ENCODE results near the gene F2RL3. TPM values are rescaled to one million over a fixed set of nuclear protein-coding genes. Genes with fewer than 3 reads are reported as not detected.

Gene F2RL3
- total and polyA plus RNA-seq, 11 donors, result 0.12 to 4.6 (median 1.2) TPM

DNA sequence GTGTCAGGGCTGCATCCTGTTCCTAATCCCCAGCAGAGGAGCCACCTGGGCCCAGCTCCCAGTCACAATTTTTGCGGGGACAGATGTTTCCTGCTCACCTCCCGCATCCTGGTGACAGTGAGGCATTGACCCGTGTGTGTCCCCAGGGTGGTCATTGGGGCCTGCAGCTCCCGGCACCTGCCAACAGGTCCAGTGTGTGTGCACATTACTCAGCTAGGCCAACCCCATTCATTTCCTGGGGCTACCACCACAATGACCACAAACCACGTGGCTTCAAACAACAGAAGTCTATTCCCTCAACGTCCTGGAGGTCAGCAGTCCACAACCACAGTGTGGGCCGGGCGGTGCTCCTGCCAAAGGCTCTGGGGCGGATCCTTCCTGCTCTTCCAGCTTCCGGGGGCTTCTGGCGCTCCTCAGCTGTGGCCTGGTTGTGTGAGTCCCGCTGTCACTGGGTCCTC is 11.9 kb upstream of the F2RL3 start:
- Histone ChIP-seq H3K27ac (peak overlapping the region in 8 of 12 donors; percentile 2 to 79 (median 64)), H3K36me3 (peaks cover 3 to 67% (median 58%) of the 10 kb centered on the region in 9 donors), H3K27me3 (no peaks in the 10 kb centered on the region), H3K9me3 (peaks cover 0 to 13% (median 6%) of the 10 kb centered on the region in 12 donors), H3K4me3 (no peak overlapping the region), H3K4me1 (peaks cover 0 to 24% (median 11%) of the 10 kb centered on the region in 12 donors)
- peak; percentile 38 to 81 (median 42) for ATAC-seq
- 62 to 72% (median 68%) methylated on average over 3 to 12 of the region's 12 CpGs for WGBS, 4 donors
- TF ChIP-seq POLR2A (IDR thresholded peaks at IDR 0.05), result no peak
- TF ChIP-seq, protein P1, sequence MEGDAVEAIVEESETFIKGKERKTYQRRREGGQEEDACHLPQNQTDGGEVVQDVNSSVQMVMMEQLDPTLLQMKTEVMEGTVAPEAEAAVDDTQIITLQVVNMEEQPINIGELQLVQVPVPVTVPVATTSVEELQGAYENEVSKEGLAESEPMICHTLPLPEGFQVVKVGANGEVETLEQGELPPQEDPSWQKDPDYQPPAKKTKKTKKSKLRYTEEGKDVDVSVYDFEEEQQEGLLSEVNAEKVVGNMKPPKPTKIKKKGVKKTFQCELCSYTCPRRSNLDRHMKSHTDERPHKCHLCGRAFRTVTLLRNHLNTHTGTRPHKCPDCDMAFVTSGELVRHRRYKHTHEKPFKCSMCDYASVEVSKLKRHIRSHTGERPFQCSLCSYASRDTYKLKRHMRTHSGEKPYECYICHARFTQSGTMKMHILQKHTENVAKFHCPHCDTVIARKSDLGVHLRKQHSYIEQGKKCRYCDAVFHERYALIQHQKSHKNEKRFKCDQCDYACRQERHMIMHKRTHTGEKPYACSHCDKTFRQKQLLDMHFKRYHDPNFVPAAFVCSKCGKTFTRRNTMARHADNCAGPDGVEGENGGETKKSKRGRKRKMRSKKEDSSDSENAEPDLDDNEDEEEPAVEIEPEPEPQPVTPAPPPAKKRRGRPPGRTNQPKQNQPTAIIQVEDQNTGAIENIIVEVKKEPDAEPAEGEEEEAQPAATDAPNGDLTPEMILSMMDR (IDR thresholded peaks at IDR 0.05), result no peak
- DNase-seq, result peak in 3 of 5 donors; percentile 44 to 64 (median 49)
- intact Hi-C loops (cut with DNase I), result no loop called here

DNA sequence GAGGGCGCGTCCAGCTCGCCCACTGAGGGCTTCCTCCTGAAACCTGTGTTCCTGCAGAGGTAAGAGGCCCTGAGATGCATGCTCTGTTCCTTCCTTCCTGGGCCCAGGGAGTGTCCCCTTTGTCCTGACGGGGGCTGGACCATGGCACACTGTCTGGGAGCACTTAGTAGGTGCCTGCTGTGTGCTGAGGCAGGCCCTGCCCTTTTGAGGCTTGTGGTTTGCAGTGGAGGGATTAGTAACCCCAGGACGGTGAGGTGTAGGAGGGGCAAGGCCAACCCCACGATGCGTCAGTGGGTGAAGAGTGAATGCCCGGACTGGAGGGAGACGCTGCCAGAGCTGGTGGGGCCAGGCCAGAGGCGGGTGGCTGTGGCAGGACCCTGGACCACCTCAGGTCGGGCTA is 11.2 kb upstream of the F2RL3 start:
- H3K9me3 ChIP-seq, result peaks cover 0 to 19% (median 12%) of the 10 kb centered on the region in 12 donors
- peaks cover 0 to 21% (median 10%) of the 10 kb centered on the region in 12 donors for H3K4me1 ChIP-seq
- intact Hi-C loops (cut with DNase I), result no loop called here
- H3K27me3 ChIP-seq, result no peaks in the 10 kb centered on the region
- H3K36me3 ChIP-seq, result peaks cover 3 to 61% (median 54%) of the 10 kb centered on the region in 9 donors
- ATAC-seq (no peak), DNase-seq (no peak)
- 86 to 95% (median 89%) methylated on average over 9 to 11 of the region's 11 CpGs for WGBS, 4 donors
- TF ChIP-seq, protein P1 (IDR thresholded peaks at IDR 0.05), result no peak
- TF ChIP-seq POLR2A (IDR thresholded peaks at IDR 0.05), result no peak
- H3K27ac ChIP-seq, result peak overlapping the region in 7 of 12 donors; percentile 2 to 77 (median 57)
- H3K4me3 ChIP-seq, result no peak overlapping the region

DNA sequence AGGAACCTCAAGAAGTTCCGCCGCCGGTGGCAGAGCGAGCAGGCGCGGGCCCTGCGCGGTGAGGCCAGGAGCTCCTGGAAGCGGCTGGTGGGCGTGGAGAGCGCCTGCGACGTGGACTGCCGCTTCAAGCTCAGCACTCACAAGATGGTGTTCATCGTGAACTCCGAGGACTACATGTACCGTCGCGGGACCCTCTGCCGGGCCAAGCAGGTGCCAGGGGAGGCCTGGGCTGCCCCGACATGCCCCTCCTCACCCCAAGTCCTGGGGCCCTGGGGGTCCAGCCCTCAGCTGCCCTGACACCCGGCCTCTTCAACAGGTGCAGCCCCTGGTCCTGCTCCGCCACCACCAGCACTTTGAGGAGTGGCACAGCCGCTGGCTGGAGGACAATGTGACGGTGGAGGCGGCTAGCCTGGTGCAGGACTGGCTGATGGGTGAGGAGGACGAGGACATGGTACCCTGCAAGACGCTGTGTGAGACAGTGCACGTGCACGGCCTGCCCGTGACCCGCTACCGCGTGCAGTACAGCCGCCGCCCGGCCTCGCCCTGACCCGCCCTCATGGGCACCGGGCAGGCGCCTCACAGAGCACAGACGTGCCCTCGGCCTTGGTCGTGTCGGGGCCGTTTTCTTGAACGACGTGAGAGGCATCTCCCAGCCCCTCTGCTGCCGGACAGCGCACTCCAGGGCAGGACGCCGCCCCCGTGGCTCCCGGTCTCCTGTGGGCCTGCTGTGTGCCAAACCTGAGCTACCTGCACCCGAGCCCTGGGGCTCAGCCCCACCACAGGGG is 10.4 kb upstream of the F2RL3 start:
- Histone ChIP-seq H3K4me3 (no peak overlapping the region), H3K36me3 (peaks cover 3 to 53% (median 46%) of the 10 kb centered on the region in 9 donors), H3K9me3 (peaks cover 0 to 26% (median 14%) of the 10 kb centered on the region in 12 donors), H3K27me3 (no peaks in the 10 kb centered on the region), H3K27ac (peak overlapping the region in 1 of 12 donors; percentile 77), H3K4me1 (peaks cover 0 to 18% (median 6%) of the 10 kb centered on the region in 12 donors)
- no peak for TF ChIP-seq POLR2A (IDR thresholded peaks at IDR 0.05)
- TF ChIP-seq, protein P1 (IDR thresholded peaks at IDR 0.05), result no peak
- ATAC-seq (peak in 1 of 4 donors; percentile 9), DNase-seq (no peak)
- 96 to 99% (median 96%) methylated on average over 32 to 55 of the region's 55 CpGs for WGBS, 4 donors
- intact Hi-C loops (cut with DNase I), result no loop called here

DNA sequence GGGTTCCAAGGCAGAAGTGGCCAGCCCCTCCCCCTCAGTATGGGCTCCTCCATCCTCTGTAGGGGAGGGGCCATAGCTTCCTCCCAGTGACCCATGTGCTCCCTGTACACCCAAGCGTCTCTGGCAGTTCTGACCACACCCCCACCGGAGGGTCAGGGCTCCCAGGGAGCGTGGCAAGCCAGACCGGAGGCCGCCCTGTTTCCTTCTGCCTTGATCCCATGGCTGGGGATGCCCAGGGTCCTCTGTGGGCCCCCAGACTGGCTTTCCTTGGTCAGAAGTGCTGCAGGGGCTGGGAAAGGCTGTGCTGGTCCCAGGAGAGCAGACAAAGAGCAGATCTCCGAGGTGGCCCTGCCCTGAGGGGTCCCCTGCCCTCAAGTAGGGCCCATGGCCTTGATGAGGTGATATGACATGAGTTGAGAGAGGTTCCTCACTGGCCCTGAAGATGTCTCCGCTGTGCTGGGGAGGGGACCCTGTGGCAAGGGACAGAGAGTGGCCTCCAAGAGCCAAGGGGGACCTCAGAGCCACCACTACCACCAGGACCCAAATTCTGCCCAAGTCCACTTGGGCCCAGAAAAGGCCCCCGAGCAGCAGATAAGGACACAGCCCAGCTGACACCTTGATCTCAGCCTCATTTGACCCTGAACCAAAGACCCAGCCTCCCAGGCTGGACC is 7.8 kb upstream of the F2RL3 start:
- Histone ChIP-seq H3K9me3 (peaks cover 0 to 26% (median 14%) of the 10 kb centered on the region in 12 donors), H3K36me3 (peaks cover 3 to 45% (median 40%) of the 10 kb centered on the region in 9 donors), H3K27me3 (no peaks in the 10 kb centered on the region), H3K27ac (peak overlapping the region in 1 of 12 donors; percentile 1), H3K4me3 (no peak overlapping the region), H3K4me1 (peaks cover 0 to 16% (median 8%) of the 10 kb centered on the region in 12 donors)
- 86 to 100% (median 91%) methylated on average over 2 to 8 of the region's 8 CpGs for WGBS, 4 donors
- ATAC-seq (peak in 1 of 4 donors; percentile 33), DNase-seq (no peak)
- intact Hi-C loops (cut with DNase I), result loop anchor here in 1 of 10 donors (5.0 kb wide), 1 partner anchor 39 kb away; no protein-coding TSS in a partner anchor
- TF ChIP-seq POLR2A (IDR thresholded peaks at IDR 0.05), result no peak
- TF ChIP-seq, protein P1 (IDR thresholded peaks at IDR 0.05), result no peak
